GM12892 (cell line): Measurements from ENCODE around the gene MYO16.

Experiments
- POLR2A ChIP-seq: IDR thresholded peaks from 2 replicates; pipeline ENCODE4 v1.6.1; 2011; ENCODE audit warnings: low read depth, low read length, control low read depth
- POLR2AphosphoS5 ChIP-seq: IDR thresholded peaks from 2 replicates; pipeline ENCODE4 v1.6.1; 2011; ENCODE audit warnings: low read depth, low read length, control low read depth
- TAF1 ChIP-seq: IDR thresholded peaks from 2 replicates; pipeline ENCODE4 v1.6.1; 2011; ENCODE audit warnings: low read depth, mild to moderate bottlenecking, control low read depth, low read length, borderline replicate concordance

DNA sequence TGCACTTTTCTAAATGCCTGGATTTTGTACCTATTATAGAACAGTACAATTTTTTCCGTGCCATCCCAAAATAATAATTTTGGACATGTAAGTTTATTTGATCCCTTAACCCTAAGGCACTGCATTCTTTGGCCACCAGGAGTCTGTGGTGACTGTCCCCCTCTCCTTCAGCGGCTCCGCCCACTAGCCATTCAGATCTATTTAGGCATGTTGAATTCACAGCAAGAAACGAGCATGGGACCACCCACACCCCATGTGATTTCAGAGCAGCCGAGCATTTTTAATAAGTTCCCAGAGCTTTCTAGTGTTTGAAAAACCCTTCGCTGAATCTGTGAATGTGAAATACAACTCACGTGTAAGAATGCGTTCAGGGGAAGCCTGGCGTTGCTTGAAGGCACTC lies 567.5 kb downstream of the MYO16 start:
- TF ChIP-seq POLR2A, result no peak
- no peak for TF ChIP-seq POLR2AphosphoS5
- no peak for TF ChIP-seq TAF1
